Epithelial cell of esophagus (primary cell): ENCODE data around the gene LRP8.
A peak's percentile ranks its signal among the peaks of the same experiment; 100 is the strongest.
"Not testable (repeated sequence)": the region's sequence is repeated elsewhere in the genome, so short reads cannot be mapped to it uniquely, and the experiment has no call there.

Experiments used
- DNase-seq: peaks from one replicate; pipeline ENCODE4 v3.0.0; 2010; ENCODE audit warnings: low read depth
- H3K4me3 ChIP-seq: 2 replicates; pipeline ENCODE4 v1.5.1; 2011; ENCODE audit warnings: mild to moderate bottlenecking, low read length, control low read depth
- CTCF ChIP-seq: IDR thresholded peaks from 2 replicates; pipeline ENCODE4 v1.5.1; 2011; ENCODE audit warnings: low read depth, mild to moderate bottlenecking, low read length, control low read depth, inconsistent platforms; ENCODE audit not compliant: insufficient read depth; ENCODE audit errors: missing control alignments

Gene LRP8

GRCh38 chr1:53284224-53285020 lies 43.4 kb downstream of the LRP8 start:
- DNase-seq = no peak
- TF ChIP-seq CTCF = no peak
- H3K4me3 ChIP-seq = no peak overlapping the region

DNA sequence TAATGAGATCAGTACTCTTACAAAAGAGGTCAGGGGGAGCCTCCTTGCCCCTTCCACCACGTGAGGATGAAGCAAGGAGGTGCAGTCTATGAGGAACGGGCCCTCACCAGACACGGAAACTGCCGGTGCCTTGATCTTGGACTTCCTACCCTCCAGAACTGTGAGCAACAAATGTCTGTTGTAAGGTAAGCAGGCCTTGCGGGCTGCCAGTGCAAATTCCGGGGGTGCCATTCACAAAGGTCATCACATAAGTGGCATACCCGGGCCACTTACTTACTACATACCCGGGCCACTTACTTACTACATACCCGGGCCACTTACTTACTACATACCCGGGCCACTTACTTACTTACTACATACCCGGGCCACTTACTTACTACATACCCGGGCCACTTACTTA lies 44.7 kb downstream of the LRP8 start:
- H3K4me3 ChIP-seq, DNase-seq: not testable (repeated sequence)

GRCh38 chr1:53281133-53281532 lies 46.7 kb downstream of the LRP8 start:
- H3K4me3 ChIP-seq = no peak overlapping the region
- no peak for DNase-seq
- TF ChIP-seq CTCF = no peak

DNA sequence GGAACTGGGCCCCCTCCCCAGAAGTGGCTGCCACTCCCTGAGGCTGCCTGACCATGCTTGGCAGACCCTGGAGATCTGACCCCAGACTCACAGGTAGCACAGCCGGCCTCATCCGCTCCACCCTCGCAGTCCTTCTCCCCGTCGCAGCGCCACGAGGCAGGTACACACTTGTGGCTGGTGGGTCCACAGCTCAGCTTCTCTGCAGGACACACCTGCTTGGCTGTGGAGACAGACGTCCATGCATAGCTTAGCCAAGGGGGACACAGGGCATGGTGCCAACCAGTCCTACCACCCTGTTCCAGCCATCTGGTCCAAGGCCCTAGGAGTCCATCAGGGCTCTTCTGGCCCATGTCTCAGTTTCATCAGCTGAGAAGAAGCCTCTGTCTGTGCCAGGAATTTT lies 47.4 kb downstream of the LRP8 start:
- no peak for DNase-seq
- no peak for TF ChIP-seq CTCF
- no peak overlapping the region for H3K4me3 ChIP-seq

DNA sequence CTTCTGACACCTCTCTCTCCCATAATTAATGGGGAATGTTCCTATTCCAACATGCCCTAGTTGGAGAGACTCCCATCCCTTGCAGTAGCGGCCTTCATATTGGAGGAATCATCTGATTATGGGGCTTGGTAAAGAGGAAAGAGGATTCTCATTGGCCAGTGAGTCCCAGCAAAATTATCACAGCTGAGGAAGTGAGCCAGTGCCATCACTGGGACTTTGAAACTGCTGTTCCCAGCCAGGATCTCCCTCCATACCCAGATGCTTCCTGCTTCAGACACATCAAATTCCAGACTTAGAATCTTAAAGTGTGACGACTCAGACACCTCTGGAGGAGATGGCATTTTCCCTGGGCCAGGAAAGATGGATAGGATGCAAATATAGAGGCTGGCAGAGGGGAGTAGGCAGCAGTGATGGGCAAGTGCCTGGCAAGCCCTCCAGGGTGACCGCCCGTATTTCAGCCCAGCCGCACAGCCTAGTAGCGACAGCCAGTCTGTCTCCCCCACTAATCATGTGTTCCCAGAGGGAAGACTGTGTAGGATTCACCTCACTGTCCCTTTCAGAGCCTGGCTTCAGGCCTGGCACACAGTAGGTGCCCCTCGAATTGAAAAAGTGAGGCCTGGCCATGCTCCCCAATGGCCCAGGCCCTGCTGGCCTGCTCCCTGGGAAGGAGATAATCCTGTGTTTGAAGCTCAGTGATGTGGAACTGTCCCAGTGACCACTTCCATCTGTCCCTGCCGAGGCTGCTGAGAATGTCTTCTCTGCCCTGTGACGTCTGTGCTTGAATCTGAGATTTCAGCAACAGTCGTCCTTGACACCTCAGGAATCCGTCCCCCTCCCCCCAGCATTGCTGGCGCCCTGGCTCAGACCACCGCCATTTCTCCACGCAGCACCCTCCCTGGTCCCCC lies 48.3 kb downstream of the LRP8 start:
- no peak for TF ChIP-seq CTCF
- DNase-seq = no peak
- H3K4me3 ChIP-seq = no peak overlapping the region

GRCh38 chr1:53278298-53278725 lies 49.6 kb downstream of the LRP8 start:
- TF ChIP-seq CTCF = peak; percentile 86
- H3K4me3 ChIP-seq = no peak overlapping the region
- DNase-seq = peak; percentile 26

DNA sequence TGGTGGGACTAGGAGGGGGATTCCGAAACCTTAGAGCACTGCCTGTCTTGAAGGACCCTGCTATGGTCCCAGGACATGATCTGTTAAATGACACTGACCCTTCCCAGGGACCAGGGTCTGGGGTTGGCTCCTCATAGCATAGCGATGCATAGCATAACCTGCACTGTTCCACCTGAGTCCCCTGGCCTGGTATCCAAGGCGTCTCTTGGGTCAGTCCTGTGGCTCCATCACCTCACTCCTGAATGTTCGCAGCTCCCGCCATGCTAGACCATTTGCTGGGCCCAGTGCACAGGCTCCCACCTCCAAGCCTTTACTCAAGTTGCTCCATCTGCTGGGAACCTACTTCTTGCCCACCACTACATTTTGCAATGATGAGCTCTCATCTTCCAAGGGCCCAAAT lies 50.5 kb downstream of the LRP8 start:
- H3K4me3 ChIP-seq = no peak overlapping the region
- no peak for TF ChIP-seq CTCF
- no peak for DNase-seq
